H1 (cell line): ENCODE data around the gene DOCK6. TPM values are rescaled to one million over a fixed set of nuclear protein-coding genes. Genes with fewer than 3 reads are reported as not detected.

Experiments
- CTCF ChIA-PET: fragments of 300-600 bp; sonication (Branson Sonifier 250); formaldehyde crosslinking; loops from one replicate; lab custom pipeline; 2021; ENCODE audit not compliant: partially characterized antibody; lab: Charles Lee
- POLR2A ChIA-PET: fragments of 300-600 bp; sonication (Branson Sonifier 250); formaldehyde crosslinking; loops from one replicate; lab custom pipeline; 2021; ENCODE audit warnings: inconsistent platforms; ENCODE audit not compliant: partially characterized antibody; lab: Charles Lee
- DNase-seq, 2 experiments: peaks; one replicate each; pipeline versions ENCODE4 v3.0.0 to v3.0.0-alpha.2; 2010 to 2022; ENCODE audit warnings: low spot score in 2 of 2, low read depth in 1 of 2, mixed read lengths in 1 of 2
- FAIRE-seq: peaks from 2 replicates; lab custom pipeline; 2011; peaks lifted over from hg19 to GRCh38; lab: Jason Lieb, UNC
- H2AFZ ChIP-seq: 2 replicates; pipeline ENCODE4 v1.8.1; 2012; ENCODE audit warnings: low read length, inconsistent platforms
- H2AK5ac ChIP-seq: 2 replicates; pipeline ENCODE4 v1.6.1; 2013; ENCODE audit warnings: low read depth, low read length
- H2BK120ac ChIP-seq: replicated peaks from 2 replicates; pipeline ENCODE3; 2013; ENCODE audit warnings: low read depth, low read length, inconsistent platforms
- H2BK12ac ChIP-seq: 2 replicates; pipeline ENCODE4 v1.6.1; 2013; ENCODE audit warnings: low read depth, low read length
- H2BK15ac ChIP-seq: 2 replicates; pipeline ENCODE4 v1.6.1; 2013; ENCODE audit warnings: low read length
- H2BK20ac ChIP-seq: 2 replicates; pipeline ENCODE4 v1.6.1; 2013; ENCODE audit warnings: low read length
- H2BK5ac ChIP-seq: 2 replicates; pipeline ENCODE4 v1.6.1; 2013; ENCODE audit warnings: low read depth, low read length
- H3K14ac ChIP-seq: 2 replicates; pipeline ENCODE4 v1.6.1; 2013; ENCODE audit warnings: inconsistent platforms; ENCODE audit not compliant: insufficient read length
- H3K18ac ChIP-seq: 2 replicates; pipeline ENCODE4 v1.6.1; 2013; ENCODE audit warnings: low read length; ENCODE audit errors: extremely low read depth
- H3K23ac ChIP-seq: 2 replicates; pipeline ENCODE4 v1.6.1; 2013; ENCODE audit warnings: inconsistent platforms; ENCODE audit not compliant: insufficient read length
- H3K23me2 ChIP-seq: 2 replicates; pipeline ENCODE4 v1.6.1; 2013; ENCODE audit warnings: low read depth, low read length
- H3K27ac ChIP-seq: 2 replicates; pipeline ENCODE4 v1.6.1; 2011; ENCODE audit warnings: low read depth, low read length, inconsistent platforms
- H3K27me3 ChIP-seq, 4 experiments: replicated peaks in 1 of 4; 1 replicate in 1 of 4; 2 replicates in 3 of 4; pipeline versions ENCODE4 v1.6.1 to v1.8.1; 2011 to 2013; ENCODE audit warnings: low read length in 3 of 4, mild to moderate bottlenecking in 3 of 4, inconsistent platforms in 2 of 4, mixed read lengths in 2 of 4, moderate library complexity in 1 of 4; ENCODE audit not compliant: control insufficient read depth in 3 of 4, insufficient read depth in 3 of 4; ENCODE audit errors: extremely low read depth in 1 of 4
- H3K36me3 ChIP-seq, 4 experiments: 2 replicates each; pipeline versions ENCODE4 v1.6.1 to v1.8.1; 2011 to 2013; ENCODE audit warnings: mild to moderate bottlenecking in 4 of 4, low read length in 3 of 4, moderate library complexity in 2 of 4, control low read depth in 1 of 4, inconsistent platforms in 1 of 4; ENCODE audit not compliant: insufficient read depth in 4 of 4, control insufficient read depth in 2 of 4
- H3K4ac ChIP-seq: replicated peaks from 2 replicates; pipeline ENCODE3; 2013; ENCODE audit warnings: low read length, low read depth, mixed read lengths, inconsistent platforms; ENCODE audit not compliant: insufficient read length
- H3K4me1 ChIP-seq, 4 experiments: replicated peaks in 1 of 4; 1 replicate in 1 of 4; 2 replicates in 3 of 4; pipeline versions ENCODE4 v1.6.1 to v1.8.1; 2011 to 2013; ENCODE audit warnings: low read length in 3 of 4, inconsistent platforms in 2 of 4, mixed read lengths in 1 of 4; ENCODE audit not compliant: insufficient read depth in 4 of 4, control insufficient read depth in 3 of 4
- H3K4me2 ChIP-seq, 2 experiments: 2 replicates each; pipeline versions ENCODE4 v1.6.1 to v1.8.1; 2011 to 2013; ENCODE audit warnings: low read depth in 2 of 2, low read length in 2 of 2, control low read depth in 1 of 2, inconsistent platforms in 1 of 2, mild to moderate bottlenecking in 1 of 2; ENCODE audit not compliant: insufficient read depth in 1 of 2
- H3K4me3 ChIP-seq, 4 experiments: fragments of 200-600, 300-600 bp in 1 of 4; sonication (generic), shearing (Covaris generic), sonication (Bioruptor Twin) in 1 of 4; 2 replicates each; pipeline versions ENCODE4 v1.5.1 to v1.8.1; 2011 to 2016; ENCODE audit warnings: low read length in 4 of 4, low read depth in 3 of 4, control low read depth in 2 of 4, inconsistent platforms in 2 of 4, mild to moderate bottlenecking in 2 of 4, mixed read lengths in 1 of 4, moderate library complexity in 1 of 4; ENCODE audit not compliant: insufficient read depth in 2 of 4; ENCODE audit errors: extremely low read depth in 1 of 4
- H3K56ac ChIP-seq: replicated peaks from 2 replicates; pipeline ENCODE3; 2013; ENCODE audit warnings: low read depth, mild to moderate bottlenecking, mixed read lengths, low read length, inconsistent platforms; ENCODE audit not compliant: insufficient read length
- H3K79me1 ChIP-seq: 2 replicates; pipeline ENCODE4 v1.6.1; 2013; ENCODE audit warnings: low read depth, low read length, control low read depth
- H3K79me2 ChIP-seq, 2 experiments: 2 replicates each; pipeline versions ENCODE4 v1.6.1 to v1.8.1; 2012 to 2013; ENCODE audit warnings: low read length in 2 of 2, mild to moderate bottlenecking in 2 of 2, inconsistent platforms in 1 of 2; ENCODE audit not compliant: insufficient read depth in 2 of 2, control insufficient read depth in 1 of 2
- H3K9ac ChIP-seq, 4 experiments: replicated peaks in 1 of 4; 1 replicate in 1 of 4; 2 replicates in 3 of 4; pipeline versions ENCODE4 v1.6.1 to v1.8.1; 2011 to 2013; ENCODE audit warnings: low read depth in 3 of 4, low read length in 3 of 4, control low read depth in 2 of 4, mild to moderate bottlenecking in 2 of 4, moderate library complexity in 2 of 4, inconsistent platforms in 1 of 4; ENCODE audit errors: extremely low read depth in 1 of 4
- H3K9me3 ChIP-seq, 2 experiments: 2 replicates each; pipeline versions ENCODE4 v1.6.1 to v1.8.1; 2012 to 2013; ENCODE audit warnings: mild to moderate bottlenecking in 2 of 2, moderate library complexity in 2 of 2, control low read depth in 1 of 2, inconsistent platforms in 1 of 2, low read depth in 1 of 2, low read length in 1 of 2, mixed read lengths in 1 of 2; ENCODE audit not compliant: insufficient read depth in 2 of 2
- H4K20me1 ChIP-seq, 2 experiments: replicated peaks in 1 of 2; 2 replicates each; pipeline versions ENCODE3 to v1.8.1; 2011 to 2013; ENCODE audit warnings: inconsistent platforms in 2 of 2, low read length in 2 of 2, mild to moderate bottlenecking in 1 of 2; ENCODE audit not compliant: insufficient read depth in 2 of 2, control insufficient read depth in 1 of 2
- H4K5ac ChIP-seq: 2 replicates; pipeline ENCODE4 v1.6.1; 2013; ENCODE audit warnings: low read length, low read depth, mixed read lengths, inconsistent platforms; ENCODE audit not compliant: insufficient read length
- H4K8ac ChIP-seq: 2 replicates; pipeline ENCODE4 v1.8.0; 2013; ENCODE audit warnings: mild to moderate bottlenecking, moderate library complexity, low read length, inconsistent platforms; ENCODE audit not compliant: insufficient read depth; ENCODE audit errors: extremely low read depth
- H4K91ac ChIP-seq: replicated peaks from 2 replicates; pipeline ENCODE3; 2013; ENCODE audit warnings: low read length, mixed read lengths, inconsistent platforms; ENCODE audit not compliant: insufficient read length
- ATF2 ChIP-seq: IDR thresholded peaks from 2 replicates; pipeline ENCODE4 v1.6.1; 2012; ENCODE audit warnings: low read length, inconsistent platforms
- HDAC2 ChIP-seq, 2 experiments: fragments of 300-600 bp in 1 of 2; sonication (generic) in 1 of 2; IDR thresholded peaks; 2 replicates each; pipeline ENCODE4 v1.6.1; 2011 to 2012; ENCODE audit warnings: low read depth in 2 of 2, low read length in 2 of 2, mild to moderate bottlenecking in 2 of 2, moderate library complexity in 2 of 2, borderline replicate concordance in 1 of 2, inconsistent platforms in 1 of 2
- KDM1A ChIP-seq: fragments of 200-600, 300-600 bp; sonication (generic); IDR thresholded peaks from 2 replicates; pipeline ENCODE4 v1.7.1; 2016; ENCODE audit warnings: mild to moderate bottlenecking, low read length, borderline replicate concordance
- WGBS, 2 experiments: shearing (Covaris generic) in 1 of 2; methylation state at CpG; one replicate each; pipeline versions ENCODE4 v1.1.6 to v1.1.7; 2013 to 2015; ENCODE audit warnings: low lambda C conversion rate in 2 of 2, mixed read lengths in 2 of 2, inconsistent platforms in 1 of 2, low coverage in 1 of 2, missing lambda C conversion rate in 1 of 2; ENCODE audit not compliant: insufficient replicate concordance in 2 of 2, insufficient coverage in 1 of 2, insufficient read length in 1 of 2; ENCODE audit errors: extremely low coverage in 1 of 2, missing lambda C conversion rate in 1 of 2; 5-methylcytosine and 5-hydroxymethylcytosine counted together
- polyA plus RNA-seq, 7 experiments: library from polyadenylated mRNA; depleted of rRNA in 3 of 7; stranded (reverse) in 5 of 7; unstranded in 2 of 7; fragments of >200 nt in 5 of 7; fragments of 200-250 nt in 2 of 7; gene quantifications; 1 replicate in 5 of 7; 2 replicates in 1 of 7; 4 replicates in 1 of 7; pipeline versions ENCODE4 v1.2.1 to v1.2.3, GENCODE V29; 2011 to 2013; ENCODE audit warnings: missing spikeins in 2 of 7, mixed read lengths in 2 of 7
- total RNA-seq: library from RNA; stranded (reverse); fragmentation: NEBNext Ultra II Directional; extraction: Animal tissue kit (Norgen Biotek cat#: 25700); gene quantifications from 2 replicates; pipeline ENCODE4 v1.2.1, GENCODE V29; 2021

The DOCK6 gene
- total and polyA plus RNA-seq, 2 of the 8 experiments (the other 6 are each of a cell fraction or from before 2014, with no cell fraction given): 25.5 to 54.7 TPM

DNA sequence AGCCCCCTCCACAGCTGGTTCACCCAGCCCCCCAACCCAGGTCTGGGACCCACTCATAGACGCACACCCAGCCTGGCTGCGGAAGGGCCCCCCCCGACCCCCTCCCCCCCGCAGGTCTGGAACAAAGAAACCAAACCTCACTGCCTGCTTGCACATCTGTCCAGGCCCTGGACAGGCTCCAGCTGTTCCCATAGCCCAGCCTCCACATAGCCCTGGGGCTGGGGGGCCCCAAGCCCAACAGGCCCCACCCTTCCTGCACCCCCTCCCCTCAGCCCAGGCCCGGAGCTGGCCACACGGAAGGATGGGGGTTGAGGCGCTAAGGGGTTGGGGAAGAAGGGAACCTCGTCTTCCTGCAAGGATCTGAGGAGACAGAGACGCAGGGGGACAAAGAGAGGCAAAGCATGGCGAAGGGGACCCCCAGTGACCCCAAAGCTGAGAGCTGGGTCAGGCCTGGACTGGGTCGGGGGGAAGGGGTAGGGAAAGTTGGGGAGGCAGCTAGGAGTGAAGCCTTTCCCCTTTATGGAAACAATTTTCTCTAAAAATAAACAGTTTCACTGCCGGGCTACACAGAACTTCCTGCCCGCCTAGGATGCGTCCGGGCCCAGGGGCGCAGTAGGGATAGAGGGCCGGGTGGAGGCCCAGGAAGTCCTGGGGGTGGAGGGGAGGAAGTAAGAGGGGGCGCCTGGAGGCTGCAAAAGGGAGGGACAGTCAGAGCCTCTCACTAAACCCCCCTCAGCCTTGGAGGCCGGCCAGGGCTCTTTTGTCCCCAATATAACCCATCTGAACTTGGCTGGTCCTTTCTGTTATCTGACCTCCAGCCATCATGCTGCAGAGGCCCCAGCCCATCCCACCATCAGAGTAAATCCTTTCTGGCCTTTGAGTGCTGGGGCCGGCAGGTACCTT lies 67.4 kb downstream of the DOCK6 start:
- TF ChIP-seq ATF2: no peak
- no peak for TF ChIP-seq HDAC2 (IDR thresholded peaks at IDR 0.05; ENCODE audit: borderline replicate concordance in 1 of 2, low read depth in 2 of 2, low read length in 2 of 2)
- TF ChIP-seq KDM1A: peak; percentile 67; the same call in 1 of the 2 replicates
- Histone ChIP-seq H3K9me3 (no peaks in the 10 kb centered on the region), H3K4me2 (no peak overlapping the region; a peak in 1 of 4 replicates), H2BK15ac (peak overlapping the region; percentile 92; the same call in 1 of the 2 replicates), H3K79me2 (no peaks in the 10 kb centered on the region), H3K23ac (no peak overlapping the region), H3K79me1 (no peaks in the 10 kb centered on the region; the same call in 1 of the 2 replicates), H3K56ac (no peak overlapping the region), H3K4ac (no peak overlapping the region), H2BK12ac (peak overlapping the region; percentile 23; the same call in 1 of the 2 replicates), H3K14ac (no peak overlapping the region), H2AFZ (no peak overlapping the region), H4K8ac (peak overlapping the region; percentile 9; the same call in 1 of the 2 replicates), H3K36me3 (peaks cover 2 to 24% (median 10%) of the 10 kb centered on the region in 4 experiments; a peak in 6 of 8 replicates), H2AK5ac (peak overlapping the region; percentile 82; the same call in 1 of the 2 replicates), H4K5ac (no peak overlapping the region), H3K27me3 (no peaks in the 10 kb centered on the region), H2BK5ac (no peak overlapping the region), H4K91ac (no peak overlapping the region), H3K4me1 (peaks cover 0 to 3% (median 2%) of the 10 kb centered on the region in 4 experiments; a peak in 4 of 7 replicates), H3K9ac (no peak overlapping the region), H2BK20ac (no peak overlapping the region), H2BK120ac (no peak overlapping the region), H3K4me3 (no peak overlapping the region), H3K23me2 (peaks cover 6% of the 10 kb centered on the region; the same call in 1 of the 2 replicates), H3K27ac (no peak overlapping the region), H3K18ac (no peak overlapping the region; the same call in 1 of the 2 replicates), H4K20me1 (no peaks in the 10 kb centered on the region)
- no peak for DNase-seq
- 84% methylated on average over 18 of the region's 20 CpGs; no CpG with 5 or more reads in 1 of the 2 experiments for whole genome bisulfite sequencing, 2 experiments
- FAIRE-seq: no peak
- POLR2A ChIA-PET: interaction anchor here (0.6 to 2.1 kb wide), 4 partner anchors 8 to 36 kb away, joined by 3 to 5 read pairs (median 4); no protein-coding TSS in a partner anchor
- CTCF ChIA-PET: interaction anchor here (0.8 to 1.1 kb wide), 2 partner anchors 40 to 42 kb away, joined by 3 to 4 read pairs; no protein-coding TSS in a partner anchor
